Uterus (tissue), 4 donors: Measurements from ENCODE around the gene PKD1. TPM values are rescaled to one million over a fixed set of nuclear protein-coding genes. Genes with fewer than 3 reads are reported as not detected.

Experiments
- DNase-seq, 2 donors: peaks; one replicate each; pipeline ENCODE4 v3.0.0-alpha.2; 2019 to 2020
- H3K27ac ChIP-seq, 2 donors: fragments of 200-600 bp; sonication (generic); 1 replicate in 1 of 2; 2 replicates in 1 of 2; pipeline ENCODE4 v1.5.1; 2016 to 2018
- H3K27me3 ChIP-seq, 2 donors: fragments of 200-600 bp; sonication (generic); one replicate each; pipeline ENCODE4 v1.5.1; 2018 to 2019; ENCODE audit warnings: control low read depth in 1 of 2
- H3K36me3 ChIP-seq, 2 donors: fragments of 200-600 bp; sonication (generic); one replicate each; pipeline ENCODE4 v1.5.1; 2019; ENCODE audit warnings: control low read depth in 1 of 2
- H3K4me1 ChIP-seq, 2 donors: fragments of 200-600 bp; sonication (generic); one replicate each; pipeline ENCODE4 v1.5.1; 2018 to 2019; ENCODE audit warnings: control low read depth in 1 of 2
- H3K4me3 ChIP-seq, 2 donors: fragments of 200-600 bp; sonication (generic); 1 replicate in 1 of 2; 2 replicates in 1 of 2; pipeline ENCODE4 v1.5.1; 2018 to 2019; ENCODE audit warnings: mild to moderate bottlenecking in 1 of 2
- H3K9me3 ChIP-seq, 2 donors: fragments of 200-600 bp; sonication (generic); one replicate each; pipeline ENCODE4 v1.5.1; 2019; ENCODE audit warnings: control low read depth in 1 of 2
- CTCF ChIP-seq, 4 experiments: fragments of 200-600 bp in 2 of 4; fragments of 450-650 bp in 2 of 4; sonication (generic) in 2 of 4; IDR thresholded peaks; one replicate each; pipeline ENCODE4 v1.5.1; 2016 to 2019; ENCODE audit warnings: antibody characterized with exemption in 4 of 4, mild to moderate bottlenecking in 2 of 4, moderate library complexity in 1 of 4
- POLR2A ChIP-seq, 2 donors: fragments of 450-650 bp; IDR thresholded peaks; one replicate each; pipeline ENCODE4 v1.6.1; 2016; ENCODE audit warnings: antibody characterized with exemption in 2 of 2, mild to moderate bottlenecking in 1 of 2, moderate library complexity in 1 of 2
- intact Hi-C: fragments of 100-400 bp; cut with DNase I; formaldehyde crosslinking; loops from one replicate; pipeline ENCODE4 v1.15.1; 2023; ENCODE audit warnings: low total_unique reads
- total RNA-seq, 4 donors: library from RNA; depleted of rRNA in 3 of 4; stranded (reverse); fragments of >200 nt in 3 of 4; gene quantifications; one replicate each; pipeline versions ENCODE4 v1.1.0 to v1.2.4, GENCODE V29; 2014 to 2023
- donor health status: DM: yes; HTN: yes; CAD: no.

PKD1 gene
- total RNA-seq, 4 donors from 2014 or later: 149 to 383 (median 197) TPM

- Histone ChIP-seq H3K27ac (no peak overlapping the region), H3K4me3 (no peak overlapping the region), H3K27me3 (no peaks in the 10 kb centered on the region), H3K9me3 (no peaks in the 10 kb centered on the region), H3K4me1 (no peaks in the 10 kb centered on the region), H3K36me3 (no peaks in the 10 kb centered on the region)
- intact Hi-C loops: no loop called here
- TF ChIP-seq POLR2A (IDR thresholded peaks at IDR 0.05) (no peak), CTCF (IDR thresholded peaks at IDR 0.05) (no peak)
- DNase-seq: no peak
Measured at GRCh38 chr16:2072926-2073325, 62.8 kb downstream of the PKD1 start.

GRCh38 chr16:2071454-2072202 lies 64.1 kb downstream of the PKD1 start:
- TF ChIP-seq POLR2A (IDR thresholded peaks at IDR 0.05) (no peak), CTCF (IDR thresholded peaks at IDR 0.05) (no peak)
- Histone ChIP-seq H3K9me3 (no peaks in the 10 kb centered on the region), H3K27me3 (no peaks in the 10 kb centered on the region), H3K27ac (no peak overlapping the region), H3K36me3 (no peaks in the 10 kb centered on the region), H3K4me3 (no peak overlapping the region), H3K4me1 (no peaks in the 10 kb centered on the region)
- no peak for DNase-seq
- intact Hi-C loops: no loop called here

- H3K9me3 ChIP-seq: no peaks in the 10 kb centered on the region
- no peaks in the 10 kb centered on the region for H3K4me1 ChIP-seq
- H3K27me3 ChIP-seq: no peaks in the 10 kb centered on the region
- intact Hi-C loops: no loop called here
- H3K4me3 ChIP-seq: no peak overlapping the region
- no peak overlapping the region for H3K27ac ChIP-seq
- TF ChIP-seq POLR2A (IDR thresholded peaks at IDR 0.05) (no peak), CTCF (IDR thresholded peaks at IDR 0.05) (no peak)
- no peak for DNase-seq
- no peaks in the 10 kb centered on the region for H3K36me3 ChIP-seq
Measured at GRCh38 chr16:2070576-2071453, 64.9 kb downstream of the PKD1 start.

- Histone ChIP-seq H3K4me1 (no peaks in the 10 kb centered on the region), H3K9me3 (no peaks in the 10 kb centered on the region), H3K4me3 (no peak overlapping the region), H3K27me3 (no peaks in the 10 kb centered on the region), H3K36me3 (no peaks in the 10 kb centered on the region), H3K27ac (no peak overlapping the region)
- no peak for TF ChIP-seq POLR2A (IDR thresholded peaks at IDR 0.05)
- TF ChIP-seq CTCF (IDR thresholded peaks at IDR 0.05): no peak
- intact Hi-C loops: no loop called here
- no peak for DNase-seq
Measured at GRCh38 chr16:2066139-2066538, 69.6 kb downstream of the PKD1 start.

GRCh38 chr16:2064368-2064945 lies 71.2 kb downstream of the PKD1 start:
- Histone ChIP-seq H3K36me3 (no peaks in the 10 kb centered on the region), H3K27ac (no peak overlapping the region), H3K4me3 (no peak overlapping the region), H3K4me1 (no peaks in the 10 kb centered on the region), H3K9me3 (no peaks in the 10 kb centered on the region), H3K27me3 (no peaks in the 10 kb centered on the region)
- no peak for TF ChIP-seq POLR2A (IDR thresholded peaks at IDR 0.05)
- TF ChIP-seq CTCF (IDR thresholded peaks at IDR 0.05): no peak
- DNase-seq: no peak
- intact Hi-C loops: no loop called here
